ENCODE results near the gene UQCRC1.

Gene UQCRC1

GRCh38 chr3:48564667-48565066 lies 44.8 kb downstream of the UQCRC1 start:
- TF ChIP-seq FOXP2 (optimal IDR thresholded peaks at IDR 0.05; ENCODE audit: borderline replicate concordance, extremely low read depth, extremely low read length, insufficient read depth) = no peak
- TF ChIP-seq SIN3A (IDR thresholded peaks at IDR 0.05; ENCODE audit: borderline replicate concordance, insufficient read depth, low read length) = no peak
- TF ChIP-seq REST (IDR thresholded peaks at IDR 0.05; ENCODE audit: insufficient read depth in 1 of 2, low read depth in 2 of 2, low read length in 2 of 2) = no peak
- no peak for TF ChIP-seq TAF1 (IDR thresholded peaks at IDR 0.05; ENCODE audit: borderline replicate concordance, insufficient read depth, low read length)
- no peak for TF ChIP-seq POLR2AphosphoS5 (IDR thresholded peaks at IDR 0.05; ENCODE audit: low read depth, low read length)

GRCh38 chr3:48564022-48564421 lies 45.4 kb downstream of the UQCRC1 start:
- no peak for TF ChIP-seq SIN3A (IDR thresholded peaks at IDR 0.05; ENCODE audit: borderline replicate concordance, insufficient read depth, low read length)
- TF ChIP-seq TAF1 (IDR thresholded peaks at IDR 0.05; ENCODE audit: borderline replicate concordance, insufficient read depth, low read length) = no peak
- TF ChIP-seq REST (IDR thresholded peaks at IDR 0.05; ENCODE audit: insufficient read depth in 1 of 2, low read depth in 2 of 2, low read length in 2 of 2) = no peak
- no peak for TF ChIP-seq POLR2AphosphoS5 (IDR thresholded peaks at IDR 0.05; ENCODE audit: low read depth, low read length)
- no peak for TF ChIP-seq FOXP2 (optimal IDR thresholded peaks at IDR 0.05; ENCODE audit: borderline replicate concordance, extremely low read depth, extremely low read length, insufficient read depth)

- TF ChIP-seq REST (IDR thresholded peaks at IDR 0.05; ENCODE audit: insufficient read depth in 1 of 2, low read depth in 2 of 2, low read length in 2 of 2) (no peak), TAF1 (IDR thresholded peaks at IDR 0.05; ENCODE audit: borderline replicate concordance, insufficient read depth, low read length) (no peak), SIN3A (IDR thresholded peaks at IDR 0.05; ENCODE audit: borderline replicate concordance, insufficient read depth, low read length) (no peak), POLR2AphosphoS5 (IDR thresholded peaks at IDR 0.05; ENCODE audit: low read depth, low read length) (no peak), FOXP2 (optimal IDR thresholded peaks at IDR 0.05; ENCODE audit: borderline replicate concordance, extremely low read depth, extremely low read length, insufficient read depth) (no peak)
Measured at GRCh38 chr3:48563382-48563918, 46.0 kb downstream of the UQCRC1 start, which contains the start of gene UCN2. Gene UCN2 (minus strand): TSS chr3:48563781. CDS start chr3:48563124, 657 bp downstream.

GRCh38 chr3:48562367-48563095 lies 46.9 kb downstream of the UQCRC1 start:
- TF ChIP-seq FOXP2 (optimal IDR thresholded peaks at IDR 0.05; ENCODE audit: borderline replicate concordance, extremely low read depth, extremely low read length, insufficient read depth) (no peak), SIN3A (IDR thresholded peaks at IDR 0.05; ENCODE audit: borderline replicate concordance, insufficient read depth, low read length) (no peak), POLR2AphosphoS5 (IDR thresholded peaks at IDR 0.05; ENCODE audit: low read depth, low read length) (no peak), REST (IDR thresholded peaks at IDR 0.05; ENCODE audit: insufficient read depth in 1 of 2, low read depth in 2 of 2, low read length in 2 of 2) (no peak), TAF1 (IDR thresholded peaks at IDR 0.05; ENCODE audit: borderline replicate concordance, insufficient read depth, low read length) (no peak)
